IMR-90 (cell line): Measurements from ENCODE around the gene EPB41L2. TPM values are rescaled to one million over a fixed set of nuclear protein-coding genes. Genes with fewer than 3 reads are reported as not detected.

Experiments used
- ATAC-seq: fragments of 200-7000 bp; cut with Tn5 transposase; 2 replicates; pipeline ENCODE4 v1.9.1; 2020; ENCODE audit warnings: low read depth, mild to moderate bottlenecking, moderate library complexity
- BruUV-seq: library from RNA; stranded (reverse); fragments of 400-500 nt; replicated peaks from 2 replicates; lab custom pipeline; 2021; lab: Mats Ljungman, UMichigan
- CTCF ChIA-PET: fragments of 300-600 bp; formaldehyde crosslinking; extraction: SDS; loops from one replicate; lab custom pipeline; 2021; ENCODE audit warnings: antibody characterized with exemption; lab: Yijun Ruan, JAX
- POLR2A ChIA-PET: fragments of 300-600 bp; sonication (Branson Sonifier 250); formaldehyde crosslinking; loops from one replicate; lab custom pipeline; 2022; ENCODE audit warnings: antibody characterized with exemption; ENCODE audit not compliant: unreplicated experiment; lab: Charles Lee
- DNase-seq: peaks from one replicate; pipeline ENCODE4 v3.0.0; 2013
- H2AFZ ChIP-seq: replicated peaks from 2 replicates; pipeline ENCODE3; 2013; ENCODE audit warnings: low read length, mild to moderate bottlenecking; ENCODE audit not compliant: poor library complexity
- H2AK5ac ChIP-seq: 2 replicates; pipeline ENCODE4 v1.6.1; 2013; ENCODE audit warnings: low read depth, low read length, inconsistent platforms
- H2AK9ac ChIP-seq: replicated peaks from 2 replicates; pipeline ENCODE3; 2013; ENCODE audit warnings: mild to moderate bottlenecking, low read depth, low read length, moderate library complexity; ENCODE audit not compliant: poor library complexity
- H2BK120ac ChIP-seq: 2 replicates; pipeline ENCODE4 v1.6.1; 2013; ENCODE audit warnings: low read depth, low read length, inconsistent platforms
- H2BK15ac ChIP-seq: 3 replicates; pipeline ENCODE4 v1.6.1; 2013; ENCODE audit warnings: low read depth, low read length, inconsistent platforms
- H2BK20ac ChIP-seq: 2 replicates; pipeline ENCODE4 v1.6.1; 2013; ENCODE audit warnings: low read depth, mild to moderate bottlenecking, inconsistent platforms, low read length, moderate library complexity
- H2BK5ac ChIP-seq: 2 replicates; pipeline ENCODE4 v1.6.1; 2013; ENCODE audit warnings: mild to moderate bottlenecking, low read depth, low read length, inconsistent platforms; ENCODE audit not compliant: poor library complexity, severe bottlenecking
- H3K14ac ChIP-seq: replicated peaks from 2 replicates; pipeline ENCODE4 v1.6.1; 2013; ENCODE audit warnings: low read depth, low read length, inconsistent platforms
- H3K18ac ChIP-seq: 2 replicates; pipeline ENCODE4 v1.6.1; 2013; ENCODE audit warnings: low read depth, low read length, control low read depth
- H3K23ac ChIP-seq: 2 replicates; pipeline ENCODE4 v1.6.1; 2013; ENCODE audit warnings: low read depth, low read length, inconsistent platforms
- H3K27ac ChIP-seq: 2 replicates; pipeline ENCODE4 v1.5.1; 2013; ENCODE audit warnings: mild to moderate bottlenecking, control low read depth, low read length; ENCODE audit not compliant: insufficient read depth
- H3K27me3 ChIP-seq: 2 replicates; pipeline ENCODE4 v1.6.1; 2013; ENCODE audit warnings: low read length; ENCODE audit not compliant: control insufficient read depth, insufficient read depth
- H3K36me3 ChIP-seq: 2 replicates; pipeline ENCODE4 v1.6.1; 2013; ENCODE audit warnings: low read length, mixed read lengths; ENCODE audit not compliant: control insufficient read depth, insufficient read depth
- H3K4ac ChIP-seq: 2 replicates; pipeline ENCODE4 v1.6.1; 2013; ENCODE audit warnings: low read depth, low read length, inconsistent platforms
- H3K4me1 ChIP-seq: 2 replicates; pipeline ENCODE4 v1.6.1; 2013; ENCODE audit warnings: low read length, mixed read lengths; ENCODE audit not compliant: control insufficient read depth, insufficient read depth
- H3K4me2 ChIP-seq: 2 replicates; pipeline ENCODE4 v1.6.1; 2013; ENCODE audit warnings: low read depth, mild to moderate bottlenecking, control low read depth, low read length, moderate library complexity
- H3K4me3 ChIP-seq: 2 replicates; pipeline ENCODE4 v1.5.1; 2013; ENCODE audit warnings: low read depth, mild to moderate bottlenecking, control low read depth, low read length, moderate library complexity; ENCODE audit not compliant: insufficient read depth
- H3K56ac ChIP-seq: 2 replicates; pipeline ENCODE4 v1.6.1; 2013; ENCODE audit warnings: low read length, inconsistent platforms; ENCODE audit not compliant: insufficient read depth; ENCODE audit errors: extremely low read depth
- H3K79me1 ChIP-seq, 2 experiments: 2 replicates each; pipeline ENCODE4 v1.6.1; 2013; ENCODE audit warnings: low read length in 2 of 2, inconsistent platforms in 1 of 2, low read depth in 1 of 2
- H3K9ac ChIP-seq: 2 replicates; pipeline ENCODE4 v1.6.1; 2013; ENCODE audit warnings: low read depth, low read length, control low read depth
- H3K9me1 ChIP-seq: 2 replicates; pipeline ENCODE4 v1.6.1; 2013; ENCODE audit warnings: low read length, inconsistent platforms; ENCODE audit not compliant: insufficient read depth
- H3K9me3 ChIP-seq: 2 replicates; pipeline ENCODE4 v1.6.1; 2013; ENCODE audit warnings: low read length; ENCODE audit not compliant: control insufficient read depth, insufficient read depth
- H4K20me1 ChIP-seq: 2 replicates; pipeline ENCODE4 v1.6.1; 2013; ENCODE audit warnings: low read length, inconsistent platforms; ENCODE audit not compliant: insufficient read depth
- H4K5ac ChIP-seq: 2 replicates; pipeline ENCODE4 v1.6.1; 2013; ENCODE audit warnings: mild to moderate bottlenecking, low read depth, low read length, control low read depth
- H4K8ac ChIP-seq, 2 experiments: 2 replicates each; pipeline ENCODE4 v1.6.1; 2013; ENCODE audit warnings: low read depth in 2 of 2, low read length in 2 of 2, control low read depth in 1 of 2, inconsistent platforms in 1 of 2
- H4K91ac ChIP-seq: 2 replicates; pipeline ENCODE4 v1.6.1; 2013; ENCODE audit warnings: low read depth, low read length, inconsistent platforms; ENCODE audit not compliant: insufficient read depth
- MXI1 ChIP-seq: IDR thresholded peaks from 2 replicates; pipeline ENCODE4 v1.6.1; 2012; ENCODE audit warnings: low read depth, mild to moderate bottlenecking, low read length, moderate library complexity, borderline replicate concordance
- WGBS, 2 experiments: methylation state at CpG; one replicate each; pipeline versions ENCODE4 v1.1.5 to v1.1.7; 2013; ENCODE audit warnings: missing lambda C conversion rate in 2 of 2; ENCODE audit not compliant: insufficient read length in 1 of 2; ENCODE audit errors: extremely low coverage in 2 of 2; 5-methylcytosine and 5-hydroxymethylcytosine counted together
- dilution Hi-C: fragments of 300-500 bp; cut with HindIII; formaldehyde crosslinking; loops from one replicate; pipeline ENCODE4 v1.14.3; 2018; ENCODE audit warnings: low sequenced_read_pairs; ENCODE audit not compliant: unreplicated experiment
- in situ Hi-C: fragments of 300-500 bp; cut with MboI; formaldehyde crosslinking; loops from 3 replicates; pipeline ENCODE4 v1.14.3; 2019; ENCODE audit warnings: low sequenced_read_pairs, inconsistent platforms, mixed read lengths
- intact Hi-C: fragments of 100-400 bp; cut with micrococcal nuclease; formaldehyde crosslinking; loops from 2 replicates; pipeline ENCODE4 v1.10.0; 2022
- polyA plus RNA-seq, 3 experiments: library from polyadenylated mRNA; depleted of rRNA; stranded (reverse); fragments of >200 nt; gene quantifications; 2 replicates each; pipeline ENCODE4 v1.2.3, GENCODE V29; 2012; ENCODE audit warnings: low replicate concordance in 1 of 3
- total RNA-seq: library from RNA; depleted of rRNA; stranded (reverse); fragments of >200 nt; gene quantifications from 2 replicates; pipeline ENCODE4 v1.2.3, GENCODE V29; 2012

The EPB41L2 gene
- total and polyA plus RNA-seq, 2 of the 4 experiments (the other 2 are of a cell fraction), result 85.7 to 99.8 TPM

- no peak overlapping the region for H2AK5ac ChIP-seq
- peaks cover 18% of the 10 kb centered on the region for H3K4me1 ChIP-seq
- H3K4me2 ChIP-seq, result no peak overlapping the region
- no peak overlapping the region for H3K18ac ChIP-seq
- no peak overlapping the region for H4K91ac ChIP-seq
- no peak for TF ChIP-seq MXI1
- in situ Hi-C loops, result no loop called here
- H2AK9ac ChIP-seq, result no peak overlapping the region
- DNase-seq (no peak), ATAC-seq (no peak)
- no peak overlapping the region for H3K4ac ChIP-seq
- no peak overlapping the region for H4K8ac ChIP-seq
- ChIA-PET CTCF (no interaction called here), POLR2A (no interaction called here)
- H4K20me1 ChIP-seq, result peaks cover 10% of the 10 kb centered on the region; the same call in 1 of the 2 replicates
- H2BK5ac ChIP-seq, result no peak overlapping the region
- H2BK120ac ChIP-seq, result no peak overlapping the region
- H4K5ac ChIP-seq, result no peak overlapping the region
- H2AFZ ChIP-seq, result no peak overlapping the region
- no peak overlapping the region for H2BK20ac ChIP-seq
- H3K79me1 ChIP-seq, result peaks cover 14 to 52% of the 10 kb centered on the region in 2 experiments; a peak in 3 of 4 replicates
- no peaks in the 10 kb centered on the region for H3K27me3 ChIP-seq
- no CpG with 5 or more reads among the region's 4 CpGs for WGBS, 2 experiments
- no peak overlapping the region for H3K27ac ChIP-seq
- no peak overlapping the region for H3K9ac ChIP-seq
- no peak overlapping the region for H3K4me3 ChIP-seq
- no peak overlapping the region for H3K23ac ChIP-seq
- peaks cover 8% of the 10 kb centered on the region; the same call in 1 of the 2 replicates for H3K9me1 ChIP-seq
- BruUV-seq, result no TSS peak
- dilution Hi-C loops, result no loop called here
- H3K14ac ChIP-seq, result no peak overlapping the region
- H2BK15ac ChIP-seq, result no peak overlapping the region
- H3K36me3 ChIP-seq, result 0 out of 2 replicates have a peak, but pooled peaks cover 2% of the 10 kb centered on the region
- intact Hi-C loops, result no loop called here
- H3K56ac ChIP-seq, result no peak overlapping the region
- no peaks in the 10 kb centered on the region for H3K9me3 ChIP-seq
These were observed 22.2 kb downstream of the EPB41L2 start for GRCh38 chr6:131040866-131041265.
